OCI-LY7 (cell line): Measurements from ENCODE around the gene SSB. TPM values are rescaled to one million over a fixed set of nuclear protein-coding genes. Genes with fewer than 3 reads are reported as not detected.
"Not testable (repeated sequence)": the region's sequence is repeated elsewhere in the genome, so short reads cannot be mapped to it uniquely, and the experiment has no call there.

ENCODE experiments used
- BruUV-seq: library from RNA; stranded (reverse); fragments of 400-500 nt; replicated peaks from 2 replicates; lab custom pipeline; 2021; lab: Mats Ljungman, UMichigan
- CTCF ChIA-PET: fragments of 300-600 bp; sonication (Branson Sonifier 250); formaldehyde crosslinking; loops from one replicate; lab custom pipeline; 2022; ENCODE audit warnings: antibody characterized with exemption; ENCODE audit not compliant: unreplicated experiment; lab: Charles Lee
- POLR2A ChIA-PET: fragments of 300-600 bp; sonication (Branson Sonifier 250); formaldehyde crosslinking; loops from one replicate; lab custom pipeline; 2022; ENCODE audit warnings: antibody characterized with exemption; lab: Charles Lee
- DNase-seq: peaks from one replicate; pipeline ENCODE4 v3.0.0-alpha.2; 2015; ENCODE audit warnings: low spot score
- H2AFZ ChIP-seq: fragments of 200-600 bp; sonication (generic), shearing (Covaris generic); 2 replicates; pipeline ENCODE4 v1.6.1; 2014; ENCODE audit warnings: mild to moderate bottlenecking, antibody characterized with exemption, low read length, moderate library complexity
- H3K27ac ChIP-seq: fragments of 200-600 bp; sonication (generic); 2 replicates; pipeline ENCODE4 v1.5.1; 2014; ENCODE audit warnings: mixed run types, low read depth, mild to moderate bottlenecking, moderate library complexity, low read length, inconsistent platforms; ENCODE audit not compliant: poor library complexity, severe bottlenecking
- H3K36me3 ChIP-seq: fragments of 200-600 bp; sonication (generic); 2 replicates; pipeline ENCODE4 v1.6.1; 2014; ENCODE audit warnings: mild to moderate bottlenecking, antibody characterized with exemption, low read length, moderate library complexity, mixed read lengths; ENCODE audit not compliant: insufficient read depth
- H3K4me1 ChIP-seq: fragments of 200-600 bp; sonication (generic); 2 replicates; pipeline ENCODE4 v1.5.1; 2014; ENCODE audit warnings: mild to moderate bottlenecking, low read length; ENCODE audit not compliant: insufficient read depth, poor library complexity, severe bottlenecking
- H3K4me2 ChIP-seq: fragments of 200-600 bp; sonication (generic); 2 replicates; pipeline ENCODE4 v1.6.1; 2014; ENCODE audit warnings: mild to moderate bottlenecking, low read length
- H3K4me3 ChIP-seq: fragments of 200-600 bp; sonication (generic); 2 replicates; pipeline ENCODE4 v1.5.1; 2014; ENCODE audit warnings: mild to moderate bottlenecking, low read depth, low read length; ENCODE audit not compliant: poor library complexity, severe bottlenecking
- H3K79me2 ChIP-seq: fragments of 200-600 bp; sonication (generic); 2 replicates; pipeline ENCODE4 v1.6.1; 2016; ENCODE audit warnings: low read depth, mild to moderate bottlenecking, low read length, moderate library complexity, mixed read lengths; ENCODE audit not compliant: insufficient read depth
- H3K9me2 ChIP-seq: fragments of 200-600 bp; sonication (generic); 2 replicates; pipeline ENCODE4 v1.6.1; 2016; ENCODE audit warnings: mild to moderate bottlenecking, low read length, mixed read lengths; ENCODE audit not compliant: insufficient read depth
- H3K9me3 ChIP-seq: fragments of 200-600 bp; sonication (generic); 2 replicates; pipeline ENCODE4 v1.6.1; 2014; ENCODE audit warnings: mild to moderate bottlenecking, mixed run types, low read length, mixed read lengths
- H4K20me1 ChIP-seq: fragments of 200-600 bp; sonication (generic); 2 replicates; pipeline ENCODE4 v1.6.1; 2014; ENCODE audit warnings: mild to moderate bottlenecking, antibody characterized with exemption, low read length, moderate library complexity, mixed read lengths; ENCODE audit not compliant: insufficient read depth
- CTCF ChIP-seq: fragments of 200-600 bp; sonication (generic); conservative IDR thresholded peaks from 2 replicates; pipeline ENCODE4 v1.5.1; 2014; ENCODE audit warnings: mild to moderate bottlenecking, antibody characterized with exemption, low read length, moderate library complexity, mixed read lengths
- EZH2phosphoT487 ChIP-seq: fragments of 200-600 bp; sonication (generic); IDR thresholded peaks from 2 replicates; pipeline ENCODE4 v1.6.1; 2018; ENCODE audit warnings: low read depth, borderline replicate concordance, mild to moderate bottlenecking, mixed run types, antibody characterized with exemption, low read length, moderate library complexity, mixed read lengths
- intact Hi-C: fragments of 100-400 bp; cut with micrococcal nuclease; formaldehyde crosslinking; loops from one replicate; pipeline ENCODE4 v1.10.0; 2022; ENCODE audit not compliant: unreplicated experiment
- total RNA-seq, 2 experiments: library from RNA; depleted of rRNA in 1 of 2; stranded (reverse); fragments of >200 nt in 1 of 2; shearing (Covaris generic) in 1 of 2; gene quantifications; 2 replicates each; pipeline ENCODE4 v1.2.3, GENCODE V29; 2014 to 2022

Gene SSB
- total RNA-seq, 2 experiments from 2014 or later = 126 to 173 TPM

GRCh38 chr2:169818241-169818640 lies 19.6 kb downstream of the SSB start:
- ChIA-PET CTCF (no interaction called here), POLR2A (interaction anchor here (1.6 kb wide), 1 partner anchor 9 kb away, joined by 4 read pairs; the partner anchor contains the start of gene UBR3)
- peaks cover 34% of the 10 kb centered on the region for H3K79me2 ChIP-seq
- BruUV-seq = no TSS peak
- no peaks in the 10 kb centered on the region for H3K9me2 ChIP-seq
- H3K4me3 ChIP-seq = no peak overlapping the region
- TF ChIP-seq EZH2phosphoT487 (no peak), CTCF (no peak)
- H3K27ac ChIP-seq = no peak overlapping the region
- H3K4me1 ChIP-seq = peaks cover 13% of the 10 kb centered on the region
- H3K9me3 ChIP-seq = no peaks in the 10 kb centered on the region
- H2AFZ ChIP-seq = no peak overlapping the region
- no peak for DNase-seq
- H4K20me1 ChIP-seq = no peaks in the 10 kb centered on the region
- intact Hi-C loops = no loop called here
- H3K4me2 ChIP-seq = no peak overlapping the region
- H3K36me3 ChIP-seq = peaks cover 93% of the 10 kb centered on the region

- no peak overlapping the region for H3K27ac ChIP-seq
- H3K4me1 ChIP-seq = peaks cover 19% of the 10 kb centered on the region
- POLR2A ChIA-PET = interaction anchor here (0.6 to 1.6 kb wide), 3 partner anchors 8 to 974 kb away, joined by 3 to 4 read pairs (median 3); partner anchors contain the start of gene UBR3
- TF ChIP-seq CTCF = no peak
- no peak for TF ChIP-seq EZH2phosphoT487
- H3K36me3 ChIP-seq = peaks cover 85% of the 10 kb centered on the region
- no peak for DNase-seq
- H3K9me2 ChIP-seq = no peaks in the 10 kb centered on the region
- H2AFZ ChIP-seq = no peak overlapping the region
- no peak overlapping the region for H3K4me2 ChIP-seq
- no peaks in the 10 kb centered on the region for H3K9me3 ChIP-seq
- BruUV-seq = no TSS peak
- H4K20me1 ChIP-seq = no peaks in the 10 kb centered on the region
- intact Hi-C loops = no loop called here
- CTCF ChIA-PET = no interaction called here
- no peak overlapping the region for H3K4me3 ChIP-seq
- peaks cover 42% of the 10 kb centered on the region for H3K79me2 ChIP-seq
Observed at GRCh38 chr2:169819106-169819505, 20.4 kb downstream of the SSB start.

GRCh38 chr2:169820101-169820500 lies 21.4 kb downstream of the SSB start:
- H3K4me2 ChIP-seq, intact Hi-C loops: not testable (repeated sequence)
- POLR2A ChIA-PET = interaction anchor here (0.6 kb wide), 1 partner anchor 42 kb away, joined by 7 read pairs; no protein-coding TSS in a partner anchor

More at GRCh38 chr2:169820101-169820500, 21.4 kb downstream of the SSB start:
- BruUV-seq, H4K20me1 ChIP-seq, DNase-seq, H3K9me3 ChIP-seq, H2AFZ ChIP-seq, H3K27ac ChIP-seq, H3K4me3 ChIP-seq, H3K9me2 ChIP-seq, CTCF ChIA-PET: not testable (repeated sequence)
- H3K4me1 ChIP-seq = peaks cover 21% of the 10 kb centered on the region
- peaks cover 46% of the 10 kb centered on the region for H3K79me2 ChIP-seq
- peaks cover 75% of the 10 kb centered on the region for H3K36me3 ChIP-seq
